Measurements from ENCODE around the gene MIOS. TPM values are rescaled to one million over a fixed set of nuclear protein-coding genes. Genes with fewer than 3 reads are reported as not detected.

MIOS gene
- total and polyA plus RNA-seq, 9 of the 15 experiments (the other 6 are each of a cell fraction or from before 2014, with no cell fraction given), result 7.8 to 47.8 (median 30.6) TPM

DNA sequence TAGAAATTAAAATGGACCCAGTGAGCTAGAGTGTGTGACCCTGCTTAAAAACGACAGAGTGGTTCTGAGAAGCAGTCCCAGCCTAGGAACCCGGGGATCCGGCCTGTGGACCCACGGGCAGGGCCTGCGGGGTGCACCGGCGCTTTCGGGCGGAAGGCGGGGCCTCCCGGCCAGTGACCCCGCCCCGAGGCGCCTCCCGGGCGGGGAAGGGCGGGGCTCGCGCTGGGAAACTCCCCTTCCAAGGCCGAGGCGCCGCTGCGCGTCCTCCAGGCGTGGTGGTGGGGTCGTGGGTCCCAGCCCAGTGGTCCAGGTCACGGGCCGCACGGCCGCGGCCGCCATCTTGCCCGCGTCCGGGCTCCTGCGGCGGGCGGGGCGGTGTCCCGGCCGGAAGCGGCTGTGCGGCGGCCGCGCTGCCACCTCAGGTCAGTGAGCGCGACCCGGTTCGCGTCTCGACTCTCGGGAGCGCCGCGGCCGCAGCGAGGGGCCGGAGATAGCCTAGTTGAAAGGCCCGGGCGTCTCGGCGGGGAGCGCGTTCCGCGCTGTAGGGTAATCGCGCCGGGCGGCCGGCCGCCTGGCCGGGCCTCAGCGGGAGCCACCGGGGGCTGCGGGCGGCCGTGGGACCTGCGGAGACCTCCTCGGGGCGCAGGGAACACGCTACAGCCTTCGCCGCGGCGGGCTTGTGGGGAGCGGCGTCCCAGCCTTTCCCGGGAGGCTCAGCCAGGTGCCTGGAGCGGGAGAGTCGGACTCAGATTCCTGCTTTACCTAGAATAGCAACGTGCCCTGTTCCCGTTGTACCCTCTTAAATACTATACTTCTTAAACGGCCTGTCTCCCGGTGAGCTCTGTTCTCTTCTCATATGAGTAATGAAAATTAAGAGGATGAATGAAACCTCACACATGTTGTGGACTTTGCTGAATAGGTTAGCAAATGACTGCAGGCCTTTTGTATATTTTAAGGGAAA, at the start of gene MIOS (continued):
- TF ChIP-seq NR2C2 (CRISPR knock-in tag; IDR thresholded peaks at IDR 0.05), result peak; percentile 76
- TF ChIP-seq NR2C2 (tag; IDR thresholded peaks at IDR 0.05), result peak; percentile 92
- TF ChIP-seq ZNF224 (CRISPR knock-in tag; IDR thresholded peaks at IDR 0.05), result no peak
- TF ChIP-seq, protein P1, sequence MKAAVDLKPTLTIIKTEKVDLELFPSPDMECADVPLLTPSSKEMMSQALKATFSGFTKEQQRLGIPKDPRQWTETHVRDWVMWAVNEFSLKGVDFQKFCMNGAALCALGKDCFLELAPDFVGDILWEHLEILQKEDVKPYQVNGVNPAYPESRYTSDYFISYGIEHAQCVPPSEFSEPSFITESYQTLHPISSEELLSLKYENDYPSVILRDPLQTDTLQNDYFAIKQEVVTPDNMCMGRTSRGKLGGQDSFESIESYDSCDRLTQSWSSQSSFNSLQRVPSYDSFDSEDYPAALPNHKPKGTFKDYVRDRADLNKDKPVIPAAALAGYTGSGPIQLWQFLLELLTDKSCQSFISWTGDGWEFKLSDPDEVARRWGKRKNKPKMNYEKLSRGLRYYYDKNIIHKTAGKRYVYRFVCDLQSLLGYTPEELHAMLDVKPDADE (conservative IDR thresholded peaks at IDR 0.05; ENCODE audit: control insufficient read depth, low read depth, low read length), result peak; percentile 90
- no peak for TF ChIP-seq ZFP36 (IDR thresholded peaks at IDR 0.05; ENCODE audit: low read depth, low read length, partially characterized antibody)
- no peak for TF ChIP-seq GABPB2 (CRISPR knock-in tag; conservative IDR thresholded peaks at IDR 0.05)
- no peak for TF ChIP-seq EZH2 (IDR thresholded peaks at IDR 0.05; ENCODE audit: borderline replicate concordance, low read depth, low read length)
- TF ChIP-seq KLF10 (CRISPR knock-in tag; IDR thresholded peaks at IDR 0.05), result no peak
- no peak for TF ChIP-seq ZNF444 (CRISPR knock-in tag; IDR thresholded peaks at IDR 0.05)
- TF ChIP-seq MED1 (CRISPR knock-in tag; IDR thresholded peaks at IDR 0.05; ENCODE audit: borderline replicate concordance), result no peak
- TF ChIP-seq, protein P2, sequence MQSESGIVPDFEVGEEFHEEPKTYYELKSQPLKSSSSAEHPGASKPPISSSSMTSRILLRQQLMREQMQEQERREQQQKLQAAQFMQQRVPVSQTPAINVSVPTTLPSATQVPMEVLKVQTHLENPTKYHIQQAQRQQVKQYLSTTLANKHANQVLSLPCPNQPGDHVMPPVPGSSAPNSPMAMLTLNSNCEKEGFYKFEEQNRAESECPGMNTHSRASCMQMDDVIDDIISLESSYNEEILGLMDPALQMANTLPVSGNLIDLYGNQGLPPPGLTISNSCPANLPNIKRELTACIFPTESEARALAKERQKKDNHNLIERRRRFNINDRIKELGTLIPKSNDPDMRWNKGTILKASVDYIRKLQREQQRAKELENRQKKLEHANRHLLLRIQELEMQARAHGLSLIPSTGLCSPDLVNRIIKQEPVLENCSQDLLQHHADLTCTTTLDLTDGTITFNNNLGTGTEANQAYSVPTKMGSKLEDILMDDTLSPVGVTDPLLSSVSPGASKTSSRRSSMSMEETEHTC (IDR thresholded peaks at IDR 0.05), result no peak
- no peak for TF ChIP-seq KDM2B (CRISPR knock-in tag; IDR thresholded peaks at IDR 0.05)
- TF ChIP-seq, protein P3, sequence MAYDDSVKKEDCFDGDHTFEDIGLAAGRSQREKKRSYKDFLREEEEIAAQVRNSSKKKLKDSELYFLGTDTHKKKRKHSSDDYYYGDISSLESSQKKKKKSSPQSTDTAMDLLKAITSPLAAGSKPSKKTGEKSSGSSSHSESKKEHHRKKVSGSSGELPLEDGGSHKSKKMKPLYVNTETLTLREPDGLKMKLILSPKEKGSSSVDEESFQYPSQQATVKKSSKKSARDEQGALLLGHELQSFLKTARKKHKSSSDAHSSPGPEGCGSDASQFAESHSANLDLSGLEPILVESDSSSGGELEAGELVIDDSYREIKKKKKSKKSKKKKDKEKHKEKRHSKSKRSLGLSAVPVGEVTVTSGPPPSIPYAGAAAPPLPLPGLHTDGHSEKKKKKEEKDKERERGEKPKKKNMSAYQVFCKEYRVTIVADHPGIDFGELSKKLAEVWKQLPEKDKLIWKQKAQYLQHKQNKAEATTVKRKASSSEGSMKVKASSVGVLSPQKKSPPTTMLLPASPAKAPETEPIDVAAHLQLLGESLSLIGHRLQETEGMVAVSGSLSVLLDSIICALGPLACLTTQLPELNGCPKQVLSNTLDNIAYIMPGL (CRISPR knock-in tag; IDR thresholded peaks at IDR 0.05), result peak; percentile 71; the same call in 1 of the 2 replicates
- no peak for TF ChIP-seq MTA2 (IDR thresholded peaks at IDR 0.05; ENCODE audit: low read depth)
- TF ChIP-seq, protein P4, sequence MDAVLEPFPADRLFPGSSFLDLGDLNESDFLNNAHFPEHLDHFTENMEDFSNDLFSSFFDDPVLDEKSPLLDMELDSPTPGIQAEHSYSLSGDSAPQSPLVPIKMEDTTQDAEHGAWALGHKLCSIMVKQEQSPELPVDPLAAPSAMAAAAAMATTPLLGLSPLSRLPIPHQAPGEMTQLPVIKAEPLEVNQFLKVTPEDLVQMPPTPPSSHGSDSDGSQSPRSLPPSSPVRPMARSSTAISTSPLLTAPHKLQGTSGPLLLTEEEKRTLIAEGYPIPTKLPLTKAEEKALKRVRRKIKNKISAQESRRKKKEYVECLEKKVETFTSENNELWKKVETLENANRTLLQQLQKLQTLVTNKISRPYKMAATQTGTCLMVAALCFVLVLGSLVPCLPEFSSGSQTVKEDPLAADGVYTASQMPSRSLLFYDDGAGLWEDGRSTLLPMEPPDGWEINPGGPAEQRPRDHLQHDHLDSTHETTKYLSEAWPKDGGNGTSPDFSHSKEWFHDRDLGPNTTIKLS (IDR thresholded peaks at IDR 0.05; ENCODE audit: borderline replicate concordance, low read depth), result peak; percentile 62
- TF ChIP-seq, protein P5, sequence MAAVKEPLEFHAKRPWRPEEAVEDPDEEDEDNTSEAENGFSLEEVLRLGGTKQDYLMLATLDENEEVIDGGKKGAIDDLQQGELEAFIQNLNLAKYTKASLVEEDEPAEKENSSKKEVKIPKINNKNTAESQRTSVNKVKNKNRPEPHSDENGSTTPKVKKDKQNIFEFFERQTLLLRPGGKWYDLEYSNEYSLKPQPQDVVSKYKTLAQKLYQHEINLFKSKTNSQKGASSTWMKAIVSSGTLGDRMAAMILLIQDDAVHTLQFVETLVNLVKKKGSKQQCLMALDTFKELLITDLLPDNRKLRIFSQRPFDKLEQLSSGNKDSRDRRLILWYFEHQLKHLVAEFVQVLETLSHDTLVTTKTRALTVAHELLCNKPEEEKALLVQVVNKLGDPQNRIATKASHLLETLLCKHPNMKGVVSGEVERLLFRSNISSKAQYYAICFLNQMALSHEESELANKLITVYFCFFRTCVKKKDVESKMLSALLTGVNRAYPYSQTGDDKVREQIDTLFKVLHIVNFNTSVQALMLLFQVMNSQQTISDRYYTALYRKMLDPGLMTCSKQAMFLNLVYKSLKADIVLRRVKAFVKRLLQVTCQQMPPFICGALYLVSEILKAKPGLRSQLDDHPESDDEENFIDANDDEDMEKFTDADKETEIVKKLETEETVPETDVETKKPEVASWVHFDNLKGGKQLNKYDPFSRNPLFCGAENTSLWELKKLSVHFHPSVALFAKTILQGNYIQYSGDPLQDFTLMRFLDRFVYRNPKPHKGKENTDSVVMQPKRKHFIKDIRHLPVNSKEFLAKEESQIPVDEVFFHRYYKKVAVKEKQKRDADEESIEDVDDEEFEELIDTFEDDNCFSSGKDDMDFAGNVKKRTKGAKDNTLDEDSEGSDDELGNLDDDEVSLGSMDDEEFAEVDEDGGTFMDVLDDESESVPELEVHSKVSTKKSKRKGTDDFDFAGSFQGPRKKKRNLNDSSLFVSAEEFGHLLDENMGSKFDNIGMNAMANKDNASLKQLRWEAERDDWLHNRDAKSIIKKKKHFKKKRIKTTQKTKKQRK (IDR thresholded peaks at IDR 0.05; ENCODE audit: borderline replicate concordance, low read depth, low read length), result no peak
- no peak for TF ChIP-seq NR2C1 (IDR thresholded peaks at IDR 0.05)
- TF ChIP-seq NR2C1 (tag; IDR thresholded peaks at IDR 0.05), result no peak

Data from K562 (cell line).